ENCODE data around the gene SCN1B. TPM values are rescaled to one million over a fixed set of nuclear protein-coding genes. Genes with fewer than 3 reads are reported as not detected.

The SCN1B gene
- total RNA-seq, 4 donors from 2014 or later, result 0.26 to 5.9 (median 1.2) TPM; not detected in 1

DNA sequence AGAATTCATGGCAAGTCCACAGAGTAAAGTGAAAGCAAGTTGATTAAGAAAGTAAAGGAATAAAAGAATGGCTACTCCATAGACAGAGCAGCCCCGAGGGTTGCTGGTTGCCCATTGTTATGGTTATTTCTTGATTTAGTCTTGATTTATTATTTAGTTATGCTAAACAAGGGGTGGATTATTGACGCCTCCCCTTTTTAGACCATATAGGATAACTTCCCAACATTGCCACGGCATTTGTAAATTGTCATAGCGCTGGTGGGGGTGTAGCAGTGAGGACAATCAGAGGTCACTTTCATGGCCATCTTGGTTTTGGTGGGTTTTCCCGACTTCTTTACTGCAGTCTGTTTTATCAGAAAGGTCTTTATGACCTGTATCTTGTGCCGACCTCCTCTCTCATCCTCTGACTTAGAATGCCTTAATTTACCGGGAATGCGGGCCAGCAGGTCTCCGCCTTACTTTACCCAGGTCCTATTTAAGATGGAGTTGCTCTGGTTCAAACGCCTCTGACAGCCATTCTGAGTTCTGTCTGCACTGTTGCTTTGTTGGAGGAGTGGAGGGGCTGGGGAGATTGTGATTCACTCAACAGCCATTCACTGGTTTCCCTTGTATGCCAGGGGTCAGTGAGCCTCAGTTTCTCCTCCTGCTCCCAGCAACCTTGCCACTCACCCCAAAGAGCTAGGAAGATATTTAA is 38.8 kb downstream of the SCN1B start:
- intact Hi-C loops (cut with DNase I), result loop anchor here (5.0 kb wide), 1 partner anchor 73 kb away; the partner anchor contains the start of gene FXYD7

DNA sequence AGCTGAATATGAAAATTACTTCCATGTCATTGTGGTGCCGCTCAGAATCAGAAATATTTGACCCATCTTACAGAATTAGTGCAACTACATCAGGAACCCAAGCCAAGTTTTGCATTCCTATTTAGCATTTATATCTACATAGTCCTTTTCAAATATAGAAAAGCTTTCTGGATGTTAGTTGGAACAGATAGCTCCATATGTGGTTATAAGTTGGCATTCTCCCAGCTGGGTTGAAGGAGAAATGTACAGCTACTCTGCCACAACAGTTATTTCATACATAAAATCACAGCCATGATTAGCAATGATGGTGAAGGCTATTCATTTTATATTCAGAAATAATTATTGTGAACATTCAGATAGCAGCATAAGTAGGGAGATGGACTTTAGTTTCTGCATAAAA is 39.4 kb downstream of the SCN1B start:
- Histone ChIP-seq H3K4me3 (no peak overlapping the region), H3K9me3 (peaks cover 0 to 10% (median 7%) of the 10 kb centered on the region in 3 donors), H3K4me1 (peaks cover 0 to 10% (median 0%) of the 10 kb centered on the region in 3 donors), H3K27ac (no peak overlapping the region), H3K36me3 (no peaks in the 10 kb centered on the region), H3K27me3 (no peaks in the 10 kb centered on the region)
- DNase-seq, result no peak
- intact Hi-C loops (cut with DNase I), result loop anchor here (5.0 kb wide), 1 partner anchor 73 kb away; the partner anchor contains the start of gene FXYD7
- no peak for TF ChIP-seq POLR2A (IDR thresholded peaks at IDR 0.05)
- TF ChIP-seq, protein P1, sequence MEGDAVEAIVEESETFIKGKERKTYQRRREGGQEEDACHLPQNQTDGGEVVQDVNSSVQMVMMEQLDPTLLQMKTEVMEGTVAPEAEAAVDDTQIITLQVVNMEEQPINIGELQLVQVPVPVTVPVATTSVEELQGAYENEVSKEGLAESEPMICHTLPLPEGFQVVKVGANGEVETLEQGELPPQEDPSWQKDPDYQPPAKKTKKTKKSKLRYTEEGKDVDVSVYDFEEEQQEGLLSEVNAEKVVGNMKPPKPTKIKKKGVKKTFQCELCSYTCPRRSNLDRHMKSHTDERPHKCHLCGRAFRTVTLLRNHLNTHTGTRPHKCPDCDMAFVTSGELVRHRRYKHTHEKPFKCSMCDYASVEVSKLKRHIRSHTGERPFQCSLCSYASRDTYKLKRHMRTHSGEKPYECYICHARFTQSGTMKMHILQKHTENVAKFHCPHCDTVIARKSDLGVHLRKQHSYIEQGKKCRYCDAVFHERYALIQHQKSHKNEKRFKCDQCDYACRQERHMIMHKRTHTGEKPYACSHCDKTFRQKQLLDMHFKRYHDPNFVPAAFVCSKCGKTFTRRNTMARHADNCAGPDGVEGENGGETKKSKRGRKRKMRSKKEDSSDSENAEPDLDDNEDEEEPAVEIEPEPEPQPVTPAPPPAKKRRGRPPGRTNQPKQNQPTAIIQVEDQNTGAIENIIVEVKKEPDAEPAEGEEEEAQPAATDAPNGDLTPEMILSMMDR (IDR thresholded peaks at IDR 0.05), result no peak
- WGBS, 2 donors, result 67 to 73% methylated on average over 1 of the region's 1 CpG

More for the DNA sequence above, 38.8 kb downstream of the SCN1B start:
- peaks cover 0 to 10% (median 0%) of the 10 kb centered on the region in 3 donors for H3K4me1 ChIP-seq
- H3K36me3 ChIP-seq, result no peaks in the 10 kb centered on the region
- no peaks in the 10 kb centered on the region for H3K27me3 ChIP-seq
- no peak for DNase-seq
- 77 to 81% methylated on average over 8 to 10 of the region's 10 CpGs for WGBS, 2 donors
- H3K27ac ChIP-seq, result no peak overlapping the region
- TF ChIP-seq POLR2A (IDR thresholded peaks at IDR 0.05), result no peak
- TF ChIP-seq, protein P1 (IDR thresholded peaks at IDR 0.05), result no peak
- H3K4me3 ChIP-seq, result no peak overlapping the region
- H3K9me3 ChIP-seq, result peaks cover 0 to 10% (median 7%) of the 10 kb centered on the region in 3 donors

DNA sequence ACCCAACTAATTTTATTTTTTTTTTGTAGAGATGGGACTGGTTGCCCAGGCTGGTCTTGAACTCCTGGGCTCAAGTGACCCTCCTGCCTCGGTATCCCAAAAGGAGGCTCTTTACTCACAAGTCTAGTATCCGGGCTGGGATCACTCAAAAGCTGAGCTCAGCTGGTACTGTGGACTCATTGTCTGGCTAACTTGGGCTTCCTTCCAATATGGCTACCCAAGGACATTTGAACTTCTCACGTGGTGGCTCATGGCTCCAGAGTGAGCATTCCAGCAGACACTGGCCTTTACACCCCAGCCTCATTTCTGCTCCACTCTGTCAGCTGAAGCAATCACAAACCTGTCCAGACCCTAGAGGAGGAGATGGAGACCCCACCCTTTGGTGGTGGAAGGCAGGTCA is 40.2 kb downstream of the SCN1B start:
- DNase-seq, result no peak
- H3K9me3 ChIP-seq, result peaks cover 0 to 10% (median 7%) of the 10 kb centered on the region in 3 donors
- no peaks in the 10 kb centered on the region for H3K36me3 ChIP-seq
- H3K27ac ChIP-seq, result no peak overlapping the region
- no peak overlapping the region for H3K4me3 ChIP-seq
- intact Hi-C loops (cut with DNase I), result no loop called here
- WGBS, 2 donors, result 89 to 100% methylated on average over 3 of the region's 3 CpGs
- peaks cover 0 to 10% (median 0%) of the 10 kb centered on the region in 3 donors for H3K4me1 ChIP-seq
- TF ChIP-seq, protein P1 (IDR thresholded peaks at IDR 0.05), result no peak
- TF ChIP-seq POLR2A (IDR thresholded peaks at IDR 0.05), result no peak
- no peaks in the 10 kb centered on the region for H3K27me3 ChIP-seq

- no peaks in the 10 kb centered on the region for H3K4me1 ChIP-seq
- H3K4me3 ChIP-seq, result no peak overlapping the region
- DNase-seq, result no peak
- 72 to 86% methylated on average over 10 of the region's 10 CpGs for WGBS, 2 donors
- peaks cover 0 to 10% (median 7%) of the 10 kb centered on the region in 3 donors for H3K9me3 ChIP-seq
- H3K27ac ChIP-seq, result no peak overlapping the region
- intact Hi-C loops (cut with DNase I), result no loop called here
- H3K36me3 ChIP-seq, result no peaks in the 10 kb centered on the region
- TF ChIP-seq POLR2A (IDR thresholded peaks at IDR 0.05), result no peak
- TF ChIP-seq, protein P1 (IDR thresholded peaks at IDR 0.05), result no peak
- H3K27me3 ChIP-seq, result no peaks in the 10 kb centered on the region
These were observed 43.2 kb downstream of the SCN1B start for GRCh38 chr19:35073516-35073915.

GRCh38 chr19:35073941-35074340 is 43.7 kb downstream of the SCN1B start:
- intact Hi-C loops (cut with DNase I), result no loop called here
- no peaks in the 10 kb centered on the region for H3K4me1 ChIP-seq
- H3K9me3 ChIP-seq, result peaks cover 0 to 10% (median 7%) of the 10 kb centered on the region in 3 donors
- no peak for DNase-seq
- WGBS, 2 donors, result 72% methylated on average over 3 of the region's 8 CpGs; no CpG with 5 or more reads in 1 of the 2 donors
- H3K36me3 ChIP-seq, result no peaks in the 10 kb centered on the region
- no peak overlapping the region for H3K4me3 ChIP-seq
- H3K27ac ChIP-seq, result no peak overlapping the region
- H3K27me3 ChIP-seq, result no peaks in the 10 kb centered on the region
- TF ChIP-seq, protein P1 (IDR thresholded peaks at IDR 0.05), result no peak
- no peak for TF ChIP-seq POLR2A (IDR thresholded peaks at IDR 0.05)
